ENCODE results near the gene HCLS1.
"Not testable (repeated sequence)": the region's sequence is repeated elsewhere in the genome, so short reads cannot be mapped to it uniquely, and the experiment has no call there.

DNA sequence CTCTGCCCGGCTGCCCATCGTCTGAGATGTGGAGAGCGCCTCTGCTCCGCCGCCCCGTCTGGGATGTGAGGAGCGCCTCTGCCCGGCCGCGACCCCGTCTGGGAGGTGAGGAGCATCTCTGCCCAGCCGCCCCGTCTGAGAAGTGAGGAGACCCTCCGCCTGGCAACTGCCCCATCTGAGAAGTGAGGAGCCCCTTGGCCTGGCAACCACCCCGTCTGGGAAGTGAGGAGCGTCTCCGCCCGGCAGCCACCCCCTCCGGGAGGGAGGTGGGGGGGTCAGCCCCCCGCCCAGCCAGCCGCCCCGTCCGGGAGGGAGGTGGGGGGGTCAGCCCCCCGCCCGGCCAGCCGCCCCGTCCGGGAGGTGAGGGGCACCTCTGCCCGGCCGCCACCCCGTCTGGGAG is 28.0 kb upstream of the HCLS1 start:
- not testable (repeated sequence) for TF ChIP-seq CTCF (conservative IDR thresholded peaks at IDR 0.05; ENCODE audit: low read length); EZH2phosphoT487 (IDR thresholded peaks at IDR 0.05; ENCODE audit: borderline replicate concordance)
